ENCODE results near the gene FBXL13. TPM values are rescaled to one million over a fixed set of nuclear protein-coding genes. Genes with fewer than 3 reads are reported as not detected.

FBXL13 gene
- polyA plus RNA-seq, 1 of the 3 experiments (the other 2 are of a cell fraction), result 1.1 TPM

- TF ChIP-seq USF1 (IDR thresholded peaks at IDR 0.05; ENCODE audit: borderline replicate concordance, low read depth), result no peak
These were observed 80.9 kb downstream of the FBXL13 start (continued) for GRCh38 chr7:102993718-102994029.

DNA sequence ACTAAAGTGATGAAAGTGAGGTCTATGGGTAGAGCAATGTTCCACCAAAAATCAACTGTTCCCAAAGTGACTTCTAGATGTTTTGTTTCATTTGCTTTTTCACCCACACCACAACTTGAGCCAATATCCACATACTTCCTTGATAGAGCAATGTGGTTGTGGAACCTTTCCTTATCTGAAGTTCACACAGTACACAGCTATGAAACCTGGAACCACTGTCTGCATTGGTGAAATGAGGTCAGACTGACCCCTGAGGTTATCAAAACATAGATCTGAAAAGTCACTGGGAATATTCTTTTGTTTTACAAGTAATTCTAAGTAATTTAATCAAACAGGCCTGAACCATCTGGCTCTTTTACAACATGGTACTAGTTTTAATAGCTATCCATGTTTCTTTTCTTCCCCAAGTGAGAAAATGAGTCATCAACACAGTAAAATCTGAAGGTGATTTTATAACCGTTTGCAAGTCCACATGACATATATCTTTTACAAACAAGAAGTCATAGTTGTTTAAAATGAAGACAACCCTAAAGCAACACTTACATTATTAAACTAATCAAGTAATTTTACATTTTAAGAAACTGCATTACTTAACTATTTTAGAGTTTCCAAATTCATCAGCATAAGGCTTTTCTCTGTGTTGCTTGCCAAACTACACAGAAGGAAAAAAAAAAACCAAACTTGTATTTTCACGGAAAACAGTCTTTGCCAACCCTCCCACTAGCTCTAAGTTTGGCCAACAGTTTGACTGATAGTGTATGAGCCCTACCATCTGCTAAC is 81.5 kb downstream of the FBXL13 start:
- TF ChIP-seq MXI1 (IDR thresholded peaks at IDR 0.05; ENCODE audit: low read depth, low read length) (no peak), JUND (IDR thresholded peaks at IDR 0.05) (peak; percentile 69; the same call in 1 of the 2 replicates), FOSL2 (IDR thresholded peaks at IDR 0.05; ENCODE audit: borderline replicate concordance, low read depth) (peak; percentile 69; the same call in 1 of the 2 replicates), NRF1 (IDR thresholded peaks at IDR 0.05; ENCODE audit: low read depth, low read length) (no peak), RXRA (IDR thresholded peaks at IDR 0.05; ENCODE audit: borderline replicate concordance, low read depth) (peak; percentile 90), IRF3 (IDR thresholded peaks at IDR 0.05; ENCODE audit: low read depth, low read length) (no peak), FOXM1 (IDR thresholded peaks at IDR 0.05; ENCODE audit: low read depth) (no peak), PBX3 (IDR thresholded peaks at IDR 0.05) (peak; percentile 72), TCF12 (IDR thresholded peaks at IDR 0.05) (peak; percentile 92), CHD2 (IDR thresholded peaks at IDR 0.05; ENCODE audit: low read length, partially characterized antibody) (no peak), NFIC (IDR thresholded peaks at IDR 0.05; ENCODE audit: borderline replicate concordance) (peak; percentile 73; the same call in 1 of the 2 replicates), EP300 (IDR thresholded peaks at IDR 0.05; ENCODE audit: borderline replicate concordance in 1 of 2, low read depth in 1 of 2, low read length in 1 of 2) (peak in 1 of 2 experiments; percentile 91; a peak in 2 of 4 replicates), ELF1 (IDR thresholded peaks at IDR 0.05) (no peak), FOXJ3 (CRISPR knock-in tag; IDR thresholded peaks at IDR 0.05) (no peak), MEF2A (IDR thresholded peaks at IDR 0.05; ENCODE audit: borderline replicate concordance, low read depth) (no peak; the same call in 1 of the 2 replicates), TEAD4 (IDR thresholded peaks at IDR 0.05; ENCODE audit: borderline replicate concordance, insufficient read depth) (peak; percentile 65)
- TF ChIP-seq, protein P1, sequence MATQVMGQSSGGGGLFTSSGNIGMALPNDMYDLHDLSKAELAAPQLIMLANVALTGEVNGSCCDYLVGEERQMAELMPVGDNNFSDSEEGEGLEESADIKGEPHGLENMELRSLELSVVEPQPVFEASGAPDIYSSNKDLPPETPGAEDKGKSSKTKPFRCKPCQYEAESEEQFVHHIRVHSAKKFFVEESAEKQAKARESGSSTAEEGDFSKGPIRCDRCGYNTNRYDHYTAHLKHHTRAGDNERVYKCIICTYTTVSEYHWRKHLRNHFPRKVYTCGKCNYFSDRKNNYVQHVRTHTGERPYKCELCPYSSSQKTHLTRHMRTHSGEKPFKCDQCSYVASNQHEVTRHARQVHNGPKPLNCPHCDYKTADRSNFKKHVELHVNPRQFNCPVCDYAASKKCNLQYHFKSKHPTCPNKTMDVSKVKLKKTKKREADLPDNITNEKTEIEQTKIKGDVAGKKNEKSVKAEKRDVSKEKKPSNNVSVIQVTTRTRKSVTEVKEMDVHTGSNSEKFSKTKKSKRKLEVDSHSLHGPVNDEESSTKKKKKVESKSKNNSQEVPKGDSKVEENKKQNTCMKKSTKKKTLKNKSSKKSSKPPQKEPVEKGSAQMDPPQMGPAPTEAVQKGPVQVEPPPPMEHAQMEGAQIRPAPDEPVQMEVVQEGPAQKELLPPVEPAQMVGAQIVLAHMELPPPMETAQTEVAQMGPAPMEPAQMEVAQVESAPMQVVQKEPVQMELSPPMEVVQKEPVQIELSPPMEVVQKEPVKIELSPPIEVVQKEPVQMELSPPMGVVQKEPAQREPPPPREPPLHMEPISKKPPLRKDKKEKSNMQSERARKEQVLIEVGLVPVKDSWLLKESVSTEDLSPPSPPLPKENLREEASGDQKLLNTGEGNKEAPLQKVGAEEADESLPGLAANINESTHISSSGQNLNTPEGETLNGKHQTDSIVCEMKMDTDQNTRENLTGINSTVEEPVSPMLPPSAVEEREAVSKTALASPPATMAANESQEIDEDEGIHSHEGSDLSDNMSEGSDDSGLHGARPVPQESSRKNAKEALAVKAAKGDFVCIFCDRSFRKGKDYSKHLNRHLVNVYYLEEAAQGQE (IDR thresholded peaks at IDR 0.05; ENCODE audit: low read depth, low read length), result no peak
- TF ChIP-seq, protein P2, sequence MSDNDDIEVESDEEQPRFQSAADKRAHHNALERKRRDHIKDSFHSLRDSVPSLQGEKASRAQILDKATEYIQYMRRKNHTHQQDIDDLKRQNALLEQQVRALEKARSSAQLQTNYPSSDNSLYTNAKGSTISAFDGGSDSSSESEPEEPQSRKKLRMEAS (IDR thresholded peaks at IDR 0.05; ENCODE audit: low read depth), result peak; percentile 57
- TF ChIP-seq, protein P3, sequence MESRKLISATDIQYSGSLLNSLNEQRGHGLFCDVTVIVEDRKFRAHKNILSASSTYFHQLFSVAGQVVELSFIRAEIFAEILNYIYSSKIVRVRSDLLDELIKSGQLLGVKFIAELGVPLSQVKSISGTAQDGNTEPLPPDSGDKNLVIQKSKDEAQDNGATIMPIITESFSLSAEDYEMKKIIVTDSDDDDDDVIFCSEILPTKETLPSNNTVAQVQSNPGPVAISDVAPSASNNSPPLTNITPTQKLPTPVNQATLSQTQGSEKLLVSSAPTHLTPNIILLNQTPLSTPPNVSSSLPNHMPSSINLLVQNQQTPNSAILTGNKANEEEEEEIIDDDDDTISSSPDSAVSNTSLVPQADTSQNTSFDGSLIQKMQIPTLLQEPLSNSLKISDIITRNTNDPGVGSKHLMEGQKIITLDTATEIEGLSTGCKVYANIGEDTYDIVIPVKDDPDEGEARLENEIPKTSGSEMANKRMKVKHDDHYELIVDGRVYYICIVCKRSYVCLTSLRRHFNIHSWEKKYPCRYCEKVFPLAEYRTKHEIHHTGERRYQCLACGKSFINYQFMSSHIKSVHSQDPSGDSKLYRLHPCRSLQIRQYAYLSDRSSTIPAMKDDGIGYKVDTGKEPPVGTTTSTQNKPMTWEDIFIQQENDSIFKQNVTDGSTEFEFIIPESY (IDR thresholded peaks at IDR 0.05; ENCODE audit: borderline replicate concordance, low read depth), result no peak
- Histone ChIP-seq H3K4me2 (peak overlapping the region; percentile 38), H3K27ac (ENCODE audit: low read depth in 2 of 2, low read length in 1 of 2) (peak overlapping the region; percentile 70 to 99), H3K4me3 (ENCODE audit: low read depth in 2 of 2, low read length in 1 of 2) (no peak overlapping the region), H3F3A (replicated peaks; ENCODE audit: insufficient read depth) (peaks cover 53% of the 10 kb centered on the region), H3K9me3 (no peaks in the 10 kb centered on the region), H4K20me1 (ENCODE audit: insufficient read depth) (no peaks in the 10 kb centered on the region), H2AFZ (ENCODE audit: low read depth) (peak overlapping the region; percentile 45; the same call in 1 of the 2 replicates), H3K9me2 (no peaks in the 10 kb centered on the region), H3K27me3 (ENCODE audit: insufficient read depth) (no peaks in the 10 kb centered on the region), H3K4me1 (ENCODE audit: control insufficient read depth in 1 of 2, insufficient read depth in 2 of 2, low read depth in 1 of 2, low read length in 1 of 2) (peaks cover 0 to 27% of the 10 kb centered on the region in 2 experiments), H3K9ac (peak overlapping the region; percentile 56; the same call in 1 of the 2 replicates), H3K79me2 (ENCODE audit: insufficient read depth) (no peaks in the 10 kb centered on the region), H3K36me3 (replicated peaks in 1 of 2; ENCODE audit: control insufficient read depth in 1 of 2, insufficient read depth in 2 of 2, low read length in 1 of 2) (no peaks in the 10 kb centered on the region)
- no peak for DNase-seq
- ChIA-PET POLR2A (interaction anchor here (0.5 kb wide), 1 partner anchor 8 kb away, joined by 3 read pairs; no protein-coding TSS in a partner anchor), CTCF (interaction anchor here (1.3 to 1.5 kb wide), 2 partner anchors 11 to 69 kb away, joined by 3 to 4 read pairs; no protein-coding TSS in a partner anchor)
- WGBS (ENCODE audit: low lambda C conversion rate), result 12% methylated on average over 2 of the region's 2 CpGs
